Tibial nerve (tissue), 4 donors: ENCODE measurements around the gene IFITM10.

Experiments
- EP300 ChIP-seq, 2 donors: sonication (generic); formaldehyde crosslinking; IDR thresholded peaks; one replicate each; pipeline ENCODE4 v1.6.1; 2017; ENCODE audit warnings: antibody characterized with exemption in 2 of 2, mild to moderate bottlenecking in 1 of 2
- POLR2A ChIP-seq, 2 donors: fragments of 450-650 bp; IDR thresholded peaks; one replicate each; pipeline ENCODE4 v1.6.1; 2017; ENCODE audit warnings: antibody characterized with exemption in 2 of 2, mild to moderate bottlenecking in 2 of 2, moderate library complexity in 2 of 2
- TF ChIP-seq, protein P1 (sequence below), 5 experiments: fragments of 200-600 bp in 3 of 5; fragments of 450-650 bp in 2 of 5; sonication (generic) in 3 of 5; IDR thresholded peaks; one replicate each; pipeline ENCODE4 v1.5.1; 2016 to 2019; ENCODE audit warnings: antibody characterized with exemption in 5 of 5, mild to moderate bottlenecking in 3 of 5, moderate library complexity in 2 of 5

DNA sequence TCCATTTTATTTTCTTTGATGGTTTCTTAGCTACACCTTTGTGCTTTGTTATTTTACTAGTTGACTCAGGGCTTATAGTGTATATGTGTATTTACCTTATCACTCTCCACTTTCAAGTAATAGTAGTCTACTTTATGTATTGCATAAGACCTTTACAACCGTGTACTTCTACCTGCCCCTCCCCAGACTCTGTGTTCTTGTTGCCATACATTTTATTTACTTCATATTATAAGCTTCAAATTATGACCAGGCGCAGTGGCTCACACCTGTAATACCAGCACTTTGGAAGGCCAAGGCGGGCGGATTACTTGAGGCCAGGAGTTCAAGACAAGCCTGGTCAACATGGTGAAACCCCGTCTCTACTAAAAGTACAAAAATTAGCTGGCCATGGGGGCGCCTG is 41.5 kb upstream of the IFITM10 start:
- TF ChIP-seq POLR2A (IDR thresholded peaks at IDR 0.05): no peak
- TF ChIP-seq, protein P1, sequence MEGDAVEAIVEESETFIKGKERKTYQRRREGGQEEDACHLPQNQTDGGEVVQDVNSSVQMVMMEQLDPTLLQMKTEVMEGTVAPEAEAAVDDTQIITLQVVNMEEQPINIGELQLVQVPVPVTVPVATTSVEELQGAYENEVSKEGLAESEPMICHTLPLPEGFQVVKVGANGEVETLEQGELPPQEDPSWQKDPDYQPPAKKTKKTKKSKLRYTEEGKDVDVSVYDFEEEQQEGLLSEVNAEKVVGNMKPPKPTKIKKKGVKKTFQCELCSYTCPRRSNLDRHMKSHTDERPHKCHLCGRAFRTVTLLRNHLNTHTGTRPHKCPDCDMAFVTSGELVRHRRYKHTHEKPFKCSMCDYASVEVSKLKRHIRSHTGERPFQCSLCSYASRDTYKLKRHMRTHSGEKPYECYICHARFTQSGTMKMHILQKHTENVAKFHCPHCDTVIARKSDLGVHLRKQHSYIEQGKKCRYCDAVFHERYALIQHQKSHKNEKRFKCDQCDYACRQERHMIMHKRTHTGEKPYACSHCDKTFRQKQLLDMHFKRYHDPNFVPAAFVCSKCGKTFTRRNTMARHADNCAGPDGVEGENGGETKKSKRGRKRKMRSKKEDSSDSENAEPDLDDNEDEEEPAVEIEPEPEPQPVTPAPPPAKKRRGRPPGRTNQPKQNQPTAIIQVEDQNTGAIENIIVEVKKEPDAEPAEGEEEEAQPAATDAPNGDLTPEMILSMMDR (IDR thresholded peaks at IDR 0.05): no peak
- TF ChIP-seq EP300 (IDR thresholded peaks at IDR 0.05): no peak
